Right cardiac atrium (tissue), 5 donors: ENCODE measurements around the gene FIBCD1. TPM values are rescaled to one million over a fixed set of nuclear protein-coding genes. Genes with fewer than 3 reads are reported as not detected.

Source experiments
- ATAC-seq, 2 donors: fragments of 200-7000 bp; cut with Tn5 transposase; one replicate each; pipeline versions ENCODE4 v1.8.0 to v1.9.1; 2020; ENCODE audit warnings: moderate library complexity in 2 of 2, mild to moderate bottlenecking in 1 of 2
- DNase-seq, 3 donors: peaks; one replicate each; pipeline ENCODE4 v3.0.0-alpha.2; 2020
- H3K27ac ChIP-seq: one replicate; pipeline ENCODE4 v1.5.1; 2013; ENCODE audit warnings: mild to moderate bottlenecking, low read length, control low read depth, moderate library complexity
- H3K27me3 ChIP-seq: one replicate; pipeline ENCODE4 v1.6.1; 2013; ENCODE audit not compliant: control insufficient read depth, insufficient read depth
- H3K4me1 ChIP-seq: one replicate; pipeline ENCODE4 v1.6.1; 2013; ENCODE audit warnings: low read length; ENCODE audit not compliant: control insufficient read depth, insufficient read depth
- H3K4me3 ChIP-seq: one replicate; pipeline ENCODE4 v1.5.1; 2013; ENCODE audit warnings: low read length, control low read depth
- H3K9me3 ChIP-seq: one replicate; pipeline ENCODE4 v1.6.1; 2013; ENCODE audit warnings: low read length; ENCODE audit not compliant: control insufficient read depth
- WGBS: extraction: QIAGEN DNeasy Blood & Tissue Kit; methylation state at CpG from one replicate; pipeline ENCODE4 v1.1.7; 2013; 5-methylcytosine and 5-hydroxymethylcytosine counted together
- intact Hi-C, 4 donors: fragments of 100-400 bp; cut with DNase I; formaldehyde crosslinking; loops; one replicate each; pipeline versions ENCODE4 v1.11.0 to v1.14.0; 2022 to 2023
- long read RNA-seq, 4 donors: library from polyadenylated mRNA; unstranded; transcript quantifications; one replicate each; pipeline ENCODE4 v2.0.0, GENCODE V29; 2020 to 2021
- polyA plus RNA-seq: library from polyadenylated mRNA; stranded (reverse); fragments of 200-250 nt; gene quantifications from one replicate; pipeline ENCODE4 v1.2.3, GENCODE V29; 2013
- total RNA-seq, 4 donors: library from RNA; stranded (reverse); fragmentation: NEBNext Ultra II Directional; extraction: Animal tissue kit (Norgen Biotek cat#: 25700); gene quantifications; one replicate each; pipeline ENCODE4 v1.2.1, GENCODE V29; 2021
- donor health status: healthy with polysubstance abuse.
- donor health status: DM: no; HTN: yes; CAD: no.
- donor health status: DM: no; HTN: no; CAD: no.
- donor health status: DM: no; HTN: yes; CAD: no; lungs with severe emphysema.
- donor health status: DM: yes; HTN: yes; CAD: no.

Gene FIBCD1
- total RNA-seq: 1 to 10 TPM in 1 of 4 donors, under 1 TPM in 3; 0.20 to 2.2 (median 0.35) TPM
- 1.2 TPM for polyA plus RNA-seq
- long read RNA-seq, donor 1, partial matches to known transcripts: 0 of 1 reads
- long read RNA-seq, donor 1, other reads (novel, unspliced or antisense): 1 of 1 reads
- long read RNA-seq, donor 2, partial matches to known transcripts: 0 of 1 reads
- long read RNA-seq, donor 2, other reads (novel, unspliced or antisense): 0 of 1 reads
- long read RNA-seq, donor 3, partial matches to known transcripts: 0 of 2 reads
- long read RNA-seq, donor 3, other reads (novel, unspliced or antisense): 1 of 2 reads
- long read RNA-seq, donor 4, partial matches to known transcripts: 1 of 1 reads
- long read RNA-seq, donor 4, other reads (novel, unspliced or antisense): 0 of 1 reads

GRCh38 chr9:130938652-130939404, at the start of gene FIBCD1:
FIBCD1 (minus strand) TSS chr9:130939247; CDS start chr9:130938607, 640 bp downstream.
- WGBS: under 1% methylated on average over 98 of the region's 98 CpGs
- Histone ChIP-seq H3K4me3 (peak within 1 kb of the TSS; percentile 46), H3K27me3 (no peaks in the 10 kb centered on the region), H3K9me3 (no peaks in the 10 kb centered on the region), H3K27ac (no peak within 1 kb of the TSS), H3K4me1 (peaks cover 3% of the 10 kb centered on the region)
- DNase-seq: peak in 1 of 3 donors; percentile 69
- peak; percentile 22 to 52 for ATAC-seq
- intact Hi-C loops: loop anchor here (5.0 to 10.0 kb wide), 3 partner anchors 67 to 232 kb away; no protein-coding TSS in a partner anchor

GRCh38 chr9:130988400-130988747, 49.3 kb upstream of the FIBCD1 start:
- Histone ChIP-seq H3K27me3 (no peaks in the 10 kb centered on the region), H3K4me3 (no peak overlapping the region), H3K27ac (no peak overlapping the region), H3K9me3 (no peaks in the 10 kb centered on the region), H3K4me1 (no peaks in the 10 kb centered on the region)
- WGBS: 71% methylated on average over 2 of the region's 2 CpGs
- intact Hi-C loops: no loop called here
- ATAC-seq (no peak), DNase-seq (no peak)

- H3K27me3 ChIP-seq: no peaks in the 10 kb centered on the region
- no peaks in the 10 kb centered on the region for H3K9me3 ChIP-seq
- 56% methylated on average over 10 of the region's 10 CpGs for WGBS
- no peak for ATAC-seq
- no peaks in the 10 kb centered on the region for H3K4me1 ChIP-seq
- H3K27ac ChIP-seq: no peak overlapping the region
- no peak overlapping the region for H3K4me3 ChIP-seq
- intact Hi-C loops: no loop called here
- DNase-seq: no peak
Observed at GRCh38 chr9:130987738-130988399, 48.8 kb upstream of the FIBCD1 start.

GRCh38 chr9:130987054-130987453, 48.0 kb upstream of the FIBCD1 start:
- ATAC-seq (no peak), DNase-seq (no peak)
- Histone ChIP-seq H3K9me3 (no peaks in the 10 kb centered on the region), H3K4me3 (no peak overlapping the region), H3K4me1 (no peaks in the 10 kb centered on the region), H3K27ac (no peak overlapping the region), H3K27me3 (no peaks in the 10 kb centered on the region)
- 72% methylated on average over 7 of the region's 7 CpGs for WGBS
- intact Hi-C loops: no loop called here

GRCh38 chr9:130986356-130986965, 47.4 kb upstream of the FIBCD1 start:
- intact Hi-C loops: no loop called here
- no peak for ATAC-seq
- DNase-seq: no peak
- 69% methylated on average over 24 of the region's 24 CpGs for WGBS
- Histone ChIP-seq H3K27me3 (no peaks in the 10 kb centered on the region), H3K4me1 (no peaks in the 10 kb centered on the region), H3K9me3 (no peaks in the 10 kb centered on the region), H3K4me3 (no peak overlapping the region), H3K27ac (no peak overlapping the region)

GRCh38 chr9:130985606-130986162, 46.6 kb upstream of the FIBCD1 start:
- no peaks in the 10 kb centered on the region for H3K27me3 ChIP-seq
- DNase-seq: no peak
- no peak overlapping the region for H3K4me3 ChIP-seq
- H3K9me3 ChIP-seq: no peaks in the 10 kb centered on the region
- no peaks in the 10 kb centered on the region for H3K4me1 ChIP-seq
- no peak overlapping the region for H3K27ac ChIP-seq
- WGBS: 81% methylated on average over 5 of the region's 5 CpGs
- no peak for ATAC-seq
- intact Hi-C loops: no loop called here

- Histone ChIP-seq H3K27ac (no peak overlapping the region), H3K4me3 (no peak overlapping the region), H3K4me1 (no peaks in the 10 kb centered on the region), H3K27me3 (no peaks in the 10 kb centered on the region), H3K9me3 (no peaks in the 10 kb centered on the region)
- intact Hi-C loops: no loop called here
- 87% methylated on average over 6 of the region's 6 CpGs for WGBS
- ATAC-seq (no peak), DNase-seq (no peak)
Observed at GRCh38 chr9:130985029-130985428, 46.0 kb upstream of the FIBCD1 start.

- no peak for DNase-seq
- intact Hi-C loops: no loop called here
- no peak overlapping the region for H3K4me3 ChIP-seq
- H3K27ac ChIP-seq: no peak overlapping the region
- H3K9me3 ChIP-seq: no peaks in the 10 kb centered on the region
- H3K27me3 ChIP-seq: no peaks in the 10 kb centered on the region
- 85% methylated on average over 8 of the region's 8 CpGs for WGBS
- H3K4me1 ChIP-seq: no peaks in the 10 kb centered on the region
- no peak for ATAC-seq
Observed at GRCh38 chr9:130984521-130984920, 45.5 kb upstream of the FIBCD1 start.

- ATAC-seq (no peak), DNase-seq (no peak)
- WGBS: 88% methylated on average over 11 of the region's 11 CpGs
- H3K27me3 ChIP-seq: no peaks in the 10 kb centered on the region
- no peaks in the 10 kb centered on the region for H3K9me3 ChIP-seq
- intact Hi-C loops: no loop called here
- no peak overlapping the region for H3K4me3 ChIP-seq
- no peak overlapping the region for H3K27ac ChIP-seq
- H3K4me1 ChIP-seq: no peaks in the 10 kb centered on the region
Observed at GRCh38 chr9:130983970-130984369, 44.9 kb upstream of the FIBCD1 start.

- intact Hi-C loops: no loop called here
- Histone ChIP-seq H3K4me1 (no peaks in the 10 kb centered on the region), H3K9me3 (no peaks in the 10 kb centered on the region), H3K27ac (no peak overlapping the region), H3K27me3 (no peaks in the 10 kb centered on the region), H3K4me3 (no peak overlapping the region)
- DNase-seq: no peak
- no peak for ATAC-seq
- 87% methylated on average over 6 of the region's 6 CpGs for whole genome bisulfite sequencing
Observed at GRCh38 chr9:130983359-130983670, 44.3 kb upstream of the FIBCD1 start.
